SK-N-SH treated with all-trans-retinoic acid at 6 μM for 48 hours (cell line): ENCODE measurements around the gene TRIM71.
A peak's percentile ranks its signal among the peaks of the same experiment; 100 is the strongest.

Experiments
- ATAC-seq: fragments of 200-7000 bp; cut with Tn5 transposase; 3 replicates; pipeline ENCODE4 v1.9.1; 2020; ENCODE audit warnings: mild to moderate bottlenecking, moderate library complexity
- ARNTL ChIP-seq: fragments of 450-650 bp; formaldehyde crosslinking; IDR thresholded peaks from 2 replicates; pipeline ENCODE4 v1.5.0; 2020; ENCODE audit warnings: low read depth, mild to moderate bottlenecking, moderate library complexity, borderline replicate concordance
- BACH2 ChIP-seq: fragments of 250-450 bp; sonication (Bioruptor Pico); IDR thresholded peaks from 2 replicates; pipeline ENCODE4 v1.9.0; 2021; ENCODE audit warnings: mild to moderate bottlenecking, borderline replicate concordance
- CSDC2 ChIP-seq: fragments of 250-450 bp; sonication (Bioruptor Pico); IDR thresholded peaks from 2 replicates; pipeline ENCODE4 v1.5.0; 2020; ENCODE audit warnings: mild to moderate bottlenecking, moderate library complexity
- CSRNP3 ChIP-seq: fragments of 250-450 bp; sonication (Bioruptor Pico); IDR thresholded peaks from 2 replicates; pipeline ENCODE4 v1.5.1; 2021; ENCODE audit warnings: mild to moderate bottlenecking, moderate library complexity
- ESRRG ChIP-seq: fragments of 250-450 bp; sonication (Bioruptor Pico); IDR thresholded peaks from 2 replicates; pipeline ENCODE4 v1.6.1; 2021; ENCODE audit warnings: mild to moderate bottlenecking
- GLIS3 ChIP-seq: fragments of 250-450 bp; sonication (Bioruptor Pico); IDR thresholded peaks from 2 replicates; pipeline ENCODE4 v1.5.0; 2020; ENCODE audit warnings: mild to moderate bottlenecking, moderate library complexity
- ISL1 ChIP-seq: fragments of 250-450 bp; sonication (Bioruptor Pico); IDR thresholded peaks from 2 replicates; pipeline ENCODE4 v2.1.2; 2022; ENCODE audit warnings: mild to moderate bottlenecking, moderate library complexity
- OSR1 ChIP-seq: fragments of 250-450 bp; sonication (Bioruptor Pico); IDR thresholded peaks from 2 replicates; pipeline ENCODE4 v1.8.0; 2022; ENCODE audit warnings: moderate library complexity, mild to moderate bottlenecking, inconsistent platforms
- PPARA ChIP-seq: fragments of 250-450 bp; sonication (Bioruptor Pico); IDR thresholded peaks from 2 replicates; pipeline ENCODE4 v1.5.0; 2020; ENCODE audit warnings: mild to moderate bottlenecking, borderline replicate concordance
- RARB ChIP-seq: fragments of 250-450 bp; sonication (Bioruptor Pico); IDR thresholded peaks from 2 replicates; pipeline ENCODE4 v1.8.0; 2021; ENCODE audit warnings: mild to moderate bottlenecking, moderate library complexity
- TCF4 ChIP-seq: fragments of 250-450 bp; sonication (Bioruptor Pico); IDR thresholded peaks from 2 replicates; pipeline ENCODE4 v1.8.0; 2021; ENCODE audit warnings: mild to moderate bottlenecking, moderate library complexity, borderline replicate concordance
- ZFP30 ChIP-seq: fragments of 450-650 bp; formaldehyde crosslinking; IDR thresholded peaks from 2 replicates; pipeline ENCODE4 v1.5.0; 2022; ENCODE audit warnings: mild to moderate bottlenecking, moderate library complexity
- ZNF70 ChIP-seq: fragments of 450-650 bp; formaldehyde crosslinking; IDR thresholded peaks from 2 replicates; pipeline ENCODE4 v1.5.0; 2020; ENCODE audit warnings: mild to moderate bottlenecking, moderate library complexity
- ZNF8 ChIP-seq: fragments of 450-650 bp; formaldehyde crosslinking; IDR thresholded peaks from 2 replicates; pipeline ENCODE4 v1.5.0; 2020; ENCODE audit warnings: mild to moderate bottlenecking, moderate library complexity
- TF ChIP-seq, protein P1 (sequence below): fragments of 250-450 bp; sonication (Bioruptor Pico); IDR thresholded peaks from 2 replicates; pipeline ENCODE4 v1.8.0; 2021; ENCODE audit warnings: low read depth, mild to moderate bottlenecking, moderate library complexity, borderline replicate concordance
- TF ChIP-seq, protein P2 (sequence below): fragments of 250-450 bp; sonication (Bioruptor Pico); IDR thresholded peaks from 2 replicates; pipeline ENCODE4 v1.5.0; 2020; ENCODE audit warnings: mild to moderate bottlenecking, moderate library complexity
- TF ChIP-seq, protein P3 (sequence below): fragments of 250-450 bp; sonication (Bioruptor Pico); IDR thresholded peaks from 2 replicates; pipeline ENCODE4 v1.8.0; 2020; ENCODE audit warnings: mild to moderate bottlenecking, moderate library complexity, borderline replicate concordance

TRIM71 gene

GRCh38 chr3:32873531-32874130 lies 55.8 kb downstream of the TRIM71 start:
- no peak for TF ChIP-seq ZNF8
- no peak for TF ChIP-seq ZFP30 (CRISPR knock-in tag)
- no peak for ATAC-seq

GRCh38 chr3:32876920-32877319 lies 59.1 kb downstream of the TRIM71 start:
- ATAC-seq: no peak
- TF ChIP-seq ZNF70 (CRISPR knock-in tag) (no peak), ESRRG (no peak), CSDC2 (CRISPR knock-in tag) (no peak), PPARA (CRISPR knock-in tag) (no peak), RARB (CRISPR knock-in tag) (no peak), BACH2 (CRISPR knock-in tag) (no peak), ISL1 (CRISPR knock-in tag) (no peak)
- TF ChIP-seq, all 23 proteins: peak for 0

DNA sequence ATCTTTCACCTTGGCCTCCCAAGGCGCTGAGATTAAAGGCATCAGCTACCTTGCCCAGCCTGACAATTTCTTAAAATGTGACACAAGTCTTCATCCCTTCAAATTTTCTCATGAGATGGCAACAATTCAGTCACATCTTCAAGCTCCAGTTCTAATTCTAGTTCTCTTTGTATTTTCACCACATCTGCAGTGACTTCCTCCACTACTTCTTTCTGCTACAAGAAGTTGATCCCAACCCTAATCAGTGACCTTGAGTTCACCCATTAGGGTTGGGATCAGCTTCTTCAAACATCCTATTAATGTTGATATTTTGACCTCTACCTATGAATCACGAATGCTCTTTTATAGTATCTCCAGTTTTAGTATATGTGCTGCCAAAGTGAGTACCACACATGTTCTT lies 59.8 kb downstream of the TRIM71 start:
- no peak for ATAC-seq
- TF ChIP-seq, protein P1, sequence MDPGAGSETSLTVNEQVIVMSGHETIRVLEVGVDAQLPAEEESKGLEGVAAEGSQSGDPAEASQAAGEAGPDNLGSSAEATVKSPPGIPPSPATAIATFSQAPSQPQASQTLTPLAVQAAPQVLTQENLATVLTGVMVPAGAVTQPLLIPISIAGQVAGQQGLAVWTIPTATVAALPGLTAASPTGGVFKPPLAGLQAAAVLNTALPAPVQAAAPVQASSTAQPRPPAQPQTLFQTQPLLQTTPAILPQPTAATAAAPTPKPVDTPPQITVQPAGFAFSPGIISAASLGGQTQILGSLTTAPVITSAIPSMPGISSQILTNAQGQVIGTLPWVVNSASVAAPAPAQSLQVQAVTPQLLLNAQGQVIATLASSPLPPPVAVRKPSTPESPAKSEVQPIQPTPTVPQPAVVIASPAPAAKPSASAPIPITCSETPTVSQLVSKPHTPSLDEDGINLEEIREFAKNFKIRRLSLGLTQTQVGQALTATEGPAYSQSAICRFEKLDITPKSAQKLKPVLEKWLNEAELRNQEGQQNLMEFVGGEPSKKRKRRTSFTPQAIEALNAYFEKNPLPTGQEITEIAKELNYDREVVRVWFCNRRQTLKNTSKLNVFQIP (CRISPR knock-in tag): no peak
- TF ChIP-seq, protein P2, sequence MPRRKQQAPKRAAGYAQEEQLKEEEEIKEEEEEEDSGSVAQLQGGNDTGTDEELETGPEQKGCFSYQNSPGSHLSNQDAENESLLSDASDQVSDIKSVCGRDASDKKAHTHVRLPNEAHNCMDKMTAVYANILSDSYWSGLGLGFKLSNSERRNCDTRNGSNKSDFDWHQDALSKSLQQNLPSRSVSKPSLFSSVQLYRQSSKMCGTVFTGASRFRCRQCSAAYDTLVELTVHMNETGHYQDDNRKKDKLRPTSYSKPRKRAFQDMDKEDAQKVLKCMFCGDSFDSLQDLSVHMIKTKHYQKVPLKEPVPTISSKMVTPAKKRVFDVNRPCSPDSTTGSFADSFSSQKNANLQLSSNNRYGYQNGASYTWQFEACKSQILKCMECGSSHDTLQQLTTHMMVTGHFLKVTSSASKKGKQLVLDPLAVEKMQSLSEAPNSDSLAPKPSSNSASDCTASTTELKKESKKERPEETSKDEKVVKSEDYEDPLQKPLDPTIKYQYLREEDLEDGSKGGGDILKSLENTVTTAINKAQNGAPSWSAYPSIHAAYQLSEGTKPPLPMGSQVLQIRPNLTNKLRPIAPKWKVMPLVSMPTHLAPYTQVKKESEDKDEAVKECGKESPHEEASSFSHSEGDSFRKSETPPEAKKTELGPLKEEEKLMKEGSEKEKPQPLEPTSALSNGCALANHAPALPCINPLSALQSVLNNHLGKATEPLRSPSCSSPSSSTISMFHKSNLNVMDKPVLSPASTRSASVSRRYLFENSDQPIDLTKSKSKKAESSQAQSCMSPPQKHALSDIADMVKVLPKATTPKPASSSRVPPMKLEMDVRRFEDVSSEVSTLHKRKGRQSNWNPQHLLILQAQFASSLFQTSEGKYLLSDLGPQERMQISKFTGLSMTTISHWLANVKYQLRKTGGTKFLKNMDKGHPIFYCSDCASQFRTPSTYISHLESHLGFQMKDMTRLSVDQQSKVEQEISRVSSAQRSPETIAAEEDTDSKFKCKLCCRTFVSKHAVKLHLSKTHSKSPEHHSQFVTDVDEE (CRISPR knock-in tag): no peak
- TF ChIP-seq, protein P3, sequence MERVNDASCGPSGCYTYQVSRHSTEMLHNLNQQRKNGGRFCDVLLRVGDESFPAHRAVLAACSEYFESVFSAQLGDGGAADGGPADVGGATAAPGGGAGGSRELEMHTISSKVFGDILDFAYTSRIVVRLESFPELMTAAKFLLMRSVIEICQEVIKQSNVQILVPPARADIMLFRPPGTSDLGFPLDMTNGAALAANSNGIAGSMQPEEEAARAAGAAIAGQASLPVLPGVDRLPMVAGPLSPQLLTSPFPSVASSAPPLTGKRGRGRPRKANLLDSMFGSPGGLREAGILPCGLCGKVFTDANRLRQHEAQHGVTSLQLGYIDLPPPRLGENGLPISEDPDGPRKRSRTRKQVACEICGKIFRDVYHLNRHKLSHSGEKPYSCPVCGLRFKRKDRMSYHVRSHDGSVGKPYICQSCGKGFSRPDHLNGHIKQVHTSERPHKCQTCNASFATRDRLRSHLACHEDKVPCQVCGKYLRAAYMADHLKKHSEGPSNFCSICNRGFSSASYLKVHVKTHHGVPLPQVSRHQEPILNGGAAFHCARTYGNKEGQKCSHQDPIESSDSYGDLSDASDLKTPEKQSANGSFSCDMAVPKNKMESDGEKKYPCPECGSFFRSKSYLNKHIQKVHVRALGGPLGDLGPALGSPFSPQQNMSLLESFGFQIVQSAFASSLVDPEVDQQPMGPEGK (CRISPR knock-in tag): no peak

DNA sequence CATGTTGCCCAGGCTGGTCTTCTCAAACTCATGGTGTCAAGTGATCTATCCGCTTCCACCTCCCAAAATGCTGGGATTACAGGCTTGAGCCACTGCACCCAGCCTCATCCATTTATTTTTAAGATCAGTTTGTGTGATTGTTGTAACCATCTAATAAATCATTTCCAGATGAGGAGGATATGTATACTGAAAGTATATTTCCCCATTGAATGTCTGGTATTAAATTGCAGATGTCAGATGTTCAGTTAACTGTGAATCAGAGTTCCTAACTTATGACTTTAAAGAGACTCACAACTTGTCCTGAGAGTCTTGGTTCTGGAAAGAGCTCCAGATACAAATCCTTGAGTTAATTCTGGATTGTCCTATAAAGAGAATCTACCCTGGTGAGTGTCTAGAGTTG lies 62.4 kb downstream of the TRIM71 start:
- TF ChIP-seq, protein P1 (CRISPR knock-in tag): no peak
- TF ChIP-seq ZNF8 (no peak), TCF4 (CRISPR knock-in tag) (no peak), CSDC2 (CRISPR knock-in tag) (no peak), PPARA (CRISPR knock-in tag) (no peak), OSR1 (CRISPR knock-in tag) (no peak), ARNTL (no peak)
- TF ChIP-seq, protein P3 (CRISPR knock-in tag): no peak
- TF ChIP-seq, all 23 proteins: peak for 0
- peak; percentile 34 for ATAC-seq

GRCh38 chr3:32881624-32882023 lies 63.8 kb downstream of the TRIM71 start:
- no peak for ATAC-seq
- TF ChIP-seq OSR1 (CRISPR knock-in tag) (no peak), ZFP30 (CRISPR knock-in tag) (no peak), GLIS3 (CRISPR knock-in tag) (no peak), CSRNP3 (CRISPR knock-in tag) (no peak), ZNF70 (CRISPR knock-in tag) (no peak), ARNTL (no peak), ZNF8 (no peak), PPARA (CRISPR knock-in tag) (no peak), ESRRG (no peak)
- TF ChIP-seq, protein P1 (CRISPR knock-in tag): no peak
